ENCODE measurements around the gene PCBP3.
A peak's percentile ranks its signal among the peaks of the same experiment; 100 is the strongest.

Gene PCBP3

GRCh38 chr21:45724994-45725843 is 81.7 kb downstream of the PCBP3 start:
- no peak for DNase-seq (ENCODE audit: low read depth)

GRCh38 chr21:45725844-45726200 is 82.3 kb downstream of the PCBP3 start:
- DNase-seq (ENCODE audit: low read depth): no peak

- DNase-seq (ENCODE audit: low read depth): no peak
Measured at GRCh38 chr21:45726438-45726837, 82.9 kb downstream of the PCBP3 start.

GRCh38 chr21:45727390-45727789 is 83.9 kb downstream of the PCBP3 start:
- no peak for DNase-seq (ENCODE audit: low read depth)

- DNase-seq (ENCODE audit: low read depth): no peak
Measured at GRCh38 chr21:45735259-45736000, 91.9 kb downstream of the PCBP3 start.

GRCh38 chr21:45736042-45736689 is 92.6 kb downstream of the PCBP3 start:
- no peak for DNase-seq (ENCODE audit: low read depth)

- no peak for DNase-seq (ENCODE audit: low read depth)
Measured at GRCh38 chr21:45736690-45737484, 93.4 kb downstream of the PCBP3 start.

- no peak for DNase-seq (ENCODE audit: low read depth)
Measured at GRCh38 chr21:45737485-45738166, 94.1 kb downstream of the PCBP3 start.

GRCh38 chr21:45739218-45740087 is 95.9 kb downstream of the PCBP3 start:
- DNase-seq (ENCODE audit: low read depth): no peak

- no peak for DNase-seq (ENCODE audit: low read depth)
Measured at GRCh38 chr21:45740088-45740440, 96.5 kb downstream of the PCBP3 start.

- no peak for DNase-seq (ENCODE audit: low read depth)
Measured at GRCh38 chr21:45740491-45741357, 97.2 kb downstream of the PCBP3 start.

- DNase-seq (ENCODE audit: low read depth): no peak
Measured at GRCh38 chr21:45741691-45742090, 98.2 kb downstream of the PCBP3 start.

- DNase-seq (ENCODE audit: low read depth): no peak
Measured at GRCh38 chr21:45742247-45742646, 98.7 kb downstream of the PCBP3 start.

- no peak for DNase-seq (ENCODE audit: low read depth)
Measured at GRCh38 chr21:45745256-45745655, 101.7 kb downstream of the PCBP3 start.

- no peak for DNase-seq (ENCODE audit: low read depth)
Measured at GRCh38 chr21:45747233-45747766, 103.8 kb downstream of the PCBP3 start.

GRCh38 chr21:45747802-45748445 is 104.4 kb downstream of the PCBP3 start:
- DNase-seq (ENCODE audit: low read depth): peak; percentile 28

GRCh38 chr21:45748593-45748992 is 105.1 kb downstream of the PCBP3 start:
- DNase-seq (ENCODE audit: low read depth): no peak

- DNase-seq (ENCODE audit: low read depth): no peak
Measured at GRCh38 chr21:45749974-45750373, 106.4 kb downstream of the PCBP3 start.

GRCh38 chr21:45750936-45751335 is 107.4 kb downstream of the PCBP3 start:
- DNase-seq (ENCODE audit: low read depth): no peak
